HG03521 (cell line): ENCODE data around the gene AQP2.

Source experiments
- ATAC-seq: cut with Tn5 transposase; IDR thresholded peaks from one replicate; pipeline ENCODE4 v1.9.1; 2021; ENCODE audit warnings: mild to moderate bottlenecking, moderate library complexity; ENCODE audit not compliant: unreplicated experiment

Gene AQP2

DNA sequence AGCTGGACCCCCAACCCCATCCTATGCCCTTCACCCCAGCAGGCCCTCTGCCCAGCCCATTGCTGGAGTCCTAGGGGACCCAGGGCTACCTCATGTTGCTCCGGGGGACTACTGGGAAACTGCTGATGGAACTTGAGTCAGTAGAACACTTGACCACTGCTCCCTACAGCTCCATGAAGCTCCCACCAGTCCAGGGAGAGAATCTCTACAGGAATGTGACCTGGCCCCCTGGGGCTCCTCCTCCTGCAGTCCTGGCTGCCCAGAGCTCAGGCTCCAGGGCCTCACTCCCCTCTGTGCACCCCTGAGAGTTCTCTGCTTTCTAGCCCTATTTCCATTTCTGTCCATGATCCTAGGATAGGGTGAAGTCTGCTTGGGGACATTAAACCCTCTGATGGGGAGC is 10.8 kb upstream of the AQP2 start:
- no peak for ATAC-seq

DNA sequence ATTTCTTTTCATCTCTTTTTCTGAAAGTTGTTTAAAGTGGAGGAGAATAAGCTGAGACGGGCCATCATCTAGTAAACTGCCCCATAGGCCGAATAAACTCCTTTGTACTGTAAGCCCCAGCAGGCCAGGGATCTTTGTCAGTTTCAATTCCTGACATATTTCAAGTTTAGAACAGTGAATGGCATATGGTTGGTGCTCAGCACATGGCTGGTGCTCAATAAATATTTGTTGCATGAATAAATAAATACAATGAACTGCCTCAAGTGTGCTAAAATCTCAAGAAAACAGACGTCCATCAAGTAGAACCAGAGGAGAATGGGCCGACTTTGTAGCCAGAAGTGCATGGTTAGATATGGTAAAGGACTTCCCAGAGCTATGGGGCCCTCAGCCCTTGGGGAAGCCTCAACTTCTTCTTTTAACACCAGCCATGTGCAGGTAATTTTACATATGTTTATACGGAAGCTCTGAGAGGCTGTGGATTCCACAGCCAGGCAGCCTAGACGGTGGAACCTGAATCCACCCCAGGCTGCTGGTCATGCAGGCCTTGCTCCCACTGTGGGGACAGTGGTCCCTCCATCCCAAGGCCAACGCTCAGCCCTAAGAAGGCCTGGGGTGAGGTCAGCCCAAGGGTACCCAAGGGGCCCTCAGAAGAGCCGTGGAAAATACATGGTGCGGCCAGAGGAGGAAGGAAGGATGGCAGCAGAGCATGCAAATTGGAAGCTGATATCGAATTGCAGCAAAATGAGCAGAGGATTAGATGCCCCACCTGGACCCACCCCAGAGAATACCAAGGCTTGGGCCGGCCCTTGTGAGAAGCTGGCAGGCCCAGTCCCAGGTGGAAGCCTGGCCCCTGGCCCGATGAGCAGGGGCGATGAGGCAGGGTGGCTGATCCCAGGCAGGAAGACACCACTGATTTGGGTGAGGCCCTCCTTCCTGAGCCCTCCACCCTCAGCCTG is 8.7 kb upstream of the AQP2 start:
- ATAC-seq = no peak

- ATAC-seq = no peak
These were observed 8.0 kb upstream of the AQP2 start for GRCh38 chr12:49942512-49942893.

GRCh38 chr12:49942921-49943624 is 7.5 kb upstream of the AQP2 start:
- ATAC-seq = no peak

GRCh38 chr12:49943625-49943960 is 6.9 kb upstream of the AQP2 start:
- no peak for ATAC-seq

GRCh38 chr12:49944046-49944445 is 6.5 kb upstream of the AQP2 start:
- no peak for ATAC-seq

DNA sequence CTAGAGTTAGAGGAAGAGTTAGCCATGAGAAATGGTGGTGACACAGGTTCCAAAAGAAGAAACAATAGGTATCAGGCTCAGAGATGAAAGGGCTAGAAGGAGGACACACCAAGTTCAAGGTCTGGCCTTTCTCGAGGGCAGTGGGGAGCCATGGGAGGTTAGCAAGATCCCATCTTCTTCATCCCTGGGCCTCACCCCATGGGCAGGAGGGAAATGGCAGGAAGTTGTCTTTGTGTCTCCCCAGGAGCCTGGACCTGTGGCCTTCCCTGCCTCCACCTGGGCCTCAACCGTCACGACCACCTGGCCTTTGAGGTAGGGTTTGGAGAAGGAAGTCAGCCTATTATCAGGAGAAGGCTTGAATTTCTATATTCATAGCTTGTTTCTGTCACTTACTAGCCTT is 5.8 kb upstream of the AQP2 start:
- no peak for ATAC-seq

DNA sequence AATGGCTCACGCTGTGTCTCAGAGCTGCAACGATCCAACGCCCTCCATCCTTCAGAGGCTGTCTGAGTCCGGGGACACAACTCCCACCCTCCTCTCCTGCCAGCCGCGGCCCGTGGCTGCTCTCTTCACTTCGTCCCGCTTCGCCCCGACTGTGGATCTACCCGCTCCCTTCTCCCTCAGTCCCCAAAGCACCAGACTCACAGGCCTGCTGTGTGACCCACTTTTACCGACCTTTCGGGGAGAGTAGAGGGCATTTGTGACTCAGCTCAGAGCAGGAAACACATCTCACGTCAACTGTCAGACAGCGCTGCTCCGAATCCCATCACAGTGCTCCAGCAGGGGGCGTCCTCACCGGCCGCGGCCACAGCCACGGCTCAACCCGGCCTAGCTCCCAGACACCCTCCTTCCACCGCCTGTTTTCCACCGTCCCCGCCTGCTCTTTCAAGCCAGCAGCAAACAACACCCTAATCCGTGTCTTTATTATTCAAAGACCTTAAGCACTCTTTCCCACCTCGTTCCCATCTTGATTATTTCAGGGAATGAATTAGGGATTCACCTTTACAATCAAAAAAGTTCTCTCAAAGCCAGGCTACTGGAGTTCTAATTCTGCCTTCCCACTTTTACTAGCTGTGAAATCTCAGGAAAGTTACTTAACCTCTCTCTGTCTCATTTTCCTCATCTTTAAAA is 5.0 kb upstream of the AQP2 start:
- peak; percentile 70 for ATAC-seq

DNA sequence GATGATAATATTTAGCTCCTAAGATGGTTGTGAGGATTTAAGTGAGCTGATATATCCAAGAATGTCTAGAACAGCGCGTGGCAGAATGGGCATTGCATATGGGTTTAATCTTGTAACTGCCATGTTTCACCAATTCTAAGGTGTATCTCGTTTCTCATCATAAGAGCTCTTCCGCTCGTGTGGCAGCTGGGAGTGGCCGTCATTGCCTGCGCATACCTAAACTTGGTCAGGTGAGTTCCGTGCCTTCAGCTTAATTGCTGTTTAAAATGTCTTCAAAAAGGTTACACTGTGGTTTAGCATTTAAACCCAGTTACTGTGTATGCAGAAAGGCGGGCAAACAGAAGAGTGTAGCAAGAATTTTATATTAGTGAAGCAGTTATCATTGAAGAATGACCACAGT is 4.5 kb upstream of the AQP2 start:
- ATAC-seq = no peak

DNA sequence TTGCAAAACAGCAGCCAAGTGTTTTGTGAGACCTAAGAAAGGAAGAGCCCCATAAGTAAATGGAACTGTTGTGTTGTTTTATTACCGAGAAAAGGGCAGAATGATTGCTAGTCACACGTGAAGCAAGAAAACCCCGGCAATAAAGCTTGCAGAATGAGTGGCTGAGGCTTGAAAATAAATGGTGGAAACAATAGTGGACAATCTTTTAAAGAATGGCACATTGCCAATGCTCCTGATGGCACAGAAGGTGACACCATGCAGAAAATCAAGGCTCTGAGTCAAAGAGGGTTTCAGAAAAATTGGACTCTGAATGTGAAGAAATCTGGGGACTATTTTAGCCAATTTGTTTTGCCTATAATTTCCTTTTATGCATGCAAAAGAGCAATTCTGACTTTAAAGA is 4.0 kb upstream of the AQP2 start:
- ATAC-seq = no peak

DNA sequence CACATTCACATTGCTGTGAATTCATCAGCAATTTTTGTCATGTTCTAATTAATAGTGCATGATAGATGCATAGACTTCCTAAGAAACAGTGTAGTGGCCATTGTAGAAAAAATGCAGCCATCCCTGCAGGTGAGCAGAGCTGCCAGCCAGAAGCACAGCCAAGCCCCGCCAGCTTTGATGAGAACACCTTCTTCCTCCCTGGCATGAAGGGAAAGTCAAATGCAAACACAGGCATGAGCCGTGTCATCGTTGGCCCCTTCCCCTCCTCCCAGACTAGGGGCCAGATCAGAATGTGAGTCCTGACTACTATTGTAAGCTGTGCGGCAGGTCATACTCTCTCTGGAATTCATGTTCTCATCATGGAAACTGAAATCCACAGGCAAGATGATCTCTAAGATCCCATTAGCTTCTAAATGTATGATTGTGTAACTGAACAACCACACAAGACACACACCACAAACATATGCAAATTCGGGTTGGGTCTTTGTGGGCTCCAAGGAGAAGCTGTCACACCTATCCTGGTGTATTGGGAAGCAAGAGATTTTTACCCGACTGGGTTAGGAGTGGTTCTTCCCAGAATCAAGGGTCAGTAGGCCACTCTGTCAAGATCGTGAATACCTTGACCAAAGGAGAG is 2.8 kb upstream of the AQP2 start:
- ATAC-seq = no peak

GRCh38 chr12:49948866-49949845 is 1.4 kb upstream of the AQP2 start:
- ATAC-seq = no peak

- ATAC-seq = no peak
These were observed 671 bp upstream of the AQP2 start for GRCh38 chr12:49949866-49950265.

- ATAC-seq = no peak
These were observed 1.1 kb downstream of the AQP2 start for GRCh38 chr12:49951411-49952240.

GRCh38 chr12:49952391-49953055 is 2.0 kb downstream of the AQP2 start:
- ATAC-seq = no peak

DNA sequence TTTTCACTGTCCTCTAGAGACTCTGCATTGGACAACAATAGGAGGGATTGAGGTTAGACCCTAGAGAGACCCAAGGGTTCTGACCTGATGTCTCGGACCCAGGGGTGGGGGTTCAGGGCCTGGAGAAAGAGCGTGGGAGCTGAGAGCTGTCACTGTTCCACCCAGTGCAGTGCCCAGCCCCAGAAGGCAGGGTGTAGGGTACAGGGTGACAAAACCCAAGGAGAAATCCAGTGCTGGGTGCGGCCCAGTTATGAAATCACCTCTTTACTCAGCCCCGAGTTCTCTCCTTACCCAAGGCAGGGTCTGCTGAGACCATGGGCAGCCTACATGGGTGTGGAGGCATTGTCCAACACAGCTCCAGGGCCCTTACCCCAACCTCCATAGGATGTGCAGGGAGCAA is 2.6 kb downstream of the AQP2 start:
- ATAC-seq = no peak

- no peak for ATAC-seq
These were observed 3.7 kb downstream of the AQP2 start for GRCh38 chr12:49953961-49954846.
